ENCODE results near the gene SHROOM3. TPM values are rescaled to one million over a fixed set of nuclear protein-coding genes. Genes with fewer than 3 reads are reported as not detected.

The SHROOM3 gene
- total RNA-seq, 2 donors from 2014 or later, result 18.1 to 21.8 TPM

GRCh38 chr4:76702440-76703122 lies 267.6 kb downstream of the SHROOM3 start:
- DNase-seq, result no peak
- Mint-ChIP-seq H3K9me3 (no peaks in the 10 kb centered on the region), H3K36me3 (ENCODE audit: low read depth) (peaks cover 6% of the 10 kb centered on the region), H3K27me3 (ENCODE audit: insufficient read depth) (no peaks in the 10 kb centered on the region), H3K4me1 (peaks cover 46% of the 10 kb centered on the region), H3K27ac (peak overlapping the region; percentile 1), H3K4me3 (no peak overlapping the region)
- Histone ChIP-seq H3K4me1 (ENCODE audit: control insufficient read depth, insufficient read depth, low read length) (peaks cover 20% of the 10 kb centered on the region), H3K27me3 (ENCODE audit: control insufficient read depth, insufficient read depth, low read length, poor library complexity, severe bottlenecking) (no peaks in the 10 kb centered on the region), H3K4me3 (ENCODE audit: low read length) (no peak overlapping the region), H3K36me3 (ENCODE audit: control insufficient read depth, insufficient read depth, low read length) (no peaks in the 10 kb centered on the region), H3K9ac (ENCODE audit: extremely low read depth, low read length, poor library complexity, severe bottlenecking) (no peak overlapping the region), H3K27ac (ENCODE audit: low read depth, low read length) (no peak overlapping the region), H3K9me3 (ENCODE audit: control insufficient read depth, low read length) (no peaks in the 10 kb centered on the region)
- WGBS, 2 experiments (ENCODE audit: insufficient coverage in 1 of 2, insufficient read length in 1 of 2), result 89 to 94% methylated on average over 3 to 4 of the region's 4 CpGs
- no peak for TF ChIP-seq CTCF (conservative IDR thresholded peaks at IDR 0.05)

GRCh38 chr4:76703123-76703490 lies 268.1 kb downstream of the SHROOM3 start:
- H3K9ac ChIP-seq (ENCODE audit: extremely low read depth, low read length, poor library complexity, severe bottlenecking), result no peak overlapping the region
- H3K27me3 Mint-ChIP-seq (ENCODE audit: insufficient read depth), result no peaks in the 10 kb centered on the region

GRCh38 chr4:76703676-76704075 lies 268.6 kb downstream of the SHROOM3 start:
- no peak overlapping the region for H3K9ac ChIP-seq (ENCODE audit: extremely low read depth, low read length, poor library complexity, severe bottlenecking)
- 82 to 100% methylated on average over 2 to 3 of the region's 3 CpGs for WGBS, 2 experiments (ENCODE audit: insufficient coverage in 1 of 2, insufficient read length in 1 of 2)
- Mint-ChIP-seq H3K4me1 (peaks cover 36% of the 10 kb centered on the region), H3K27ac (peak overlapping the region; percentile 25), H3K9me3 (no peaks in the 10 kb centered on the region), H3K36me3 (ENCODE audit: low read depth) (peaks cover 6% of the 10 kb centered on the region), H3K27me3 (ENCODE audit: insufficient read depth) (no peaks in the 10 kb centered on the region), H3K4me3 (no peak overlapping the region)
- peaks cover 16% of the 10 kb centered on the region for H3K4me1 ChIP-seq (ENCODE audit: control insufficient read depth, insufficient read depth, low read length)
- no peaks in the 10 kb centered on the region for H3K9me3 ChIP-seq (ENCODE audit: control insufficient read depth, low read length)
- peak overlapping the region; percentile 40 for H3K27ac ChIP-seq (ENCODE audit: low read depth, low read length)
- no peaks in the 10 kb centered on the region for H3K27me3 ChIP-seq (ENCODE audit: control insufficient read depth, insufficient read depth, low read length, poor library complexity, severe bottlenecking)
- no peaks in the 10 kb centered on the region for H3K36me3 ChIP-seq (ENCODE audit: control insufficient read depth, insufficient read depth, low read length)
- no peak for TF ChIP-seq CTCF (conservative IDR thresholded peaks at IDR 0.05)
- no peak for DNase-seq
- H3K4me3 ChIP-seq (ENCODE audit: low read length), result no peak overlapping the region

More at GRCh38 chr4:76703123-76703490, 268.1 kb downstream of the SHROOM3 start:
- peak overlapping the region; percentile 25 for H3K27ac Mint-ChIP-seq
- no peaks in the 10 kb centered on the region for H3K9me3 ChIP-seq (ENCODE audit: control insufficient read depth, low read length)
- H3K36me3 ChIP-seq (ENCODE audit: control insufficient read depth, insufficient read depth, low read length), result no peaks in the 10 kb centered on the region
- DNase-seq, result no peak
- H3K9me3 Mint-ChIP-seq, result no peaks in the 10 kb centered on the region
- H3K4me3 ChIP-seq (ENCODE audit: low read length), result no peak overlapping the region
- TF ChIP-seq CTCF (conservative IDR thresholded peaks at IDR 0.05), result no peak
- H3K4me1 Mint-ChIP-seq, result peaks cover 41% of the 10 kb centered on the region
- WGBS, 2 experiments (ENCODE audit: insufficient coverage in 1 of 2, insufficient read length in 1 of 2), result 60 to 94% methylated on average over 1 of the region's 1 CpG
- no peak overlapping the region for H3K27ac ChIP-seq (ENCODE audit: low read depth, low read length)
- H3K4me3 Mint-ChIP-seq, result no peak overlapping the region
- no peaks in the 10 kb centered on the region for H3K27me3 ChIP-seq (ENCODE audit: control insufficient read depth, insufficient read depth, low read length, poor library complexity, severe bottlenecking)
- peaks cover 19% of the 10 kb centered on the region for H3K4me1 ChIP-seq (ENCODE audit: control insufficient read depth, insufficient read depth, low read length)
- H3K36me3 Mint-ChIP-seq (ENCODE audit: low read depth), result peaks cover 6% of the 10 kb centered on the region

All from endodermal cell (in vitro differentiated cells).